K562 (cell line): Measurements from ENCODE around the gene HADHA. TPM values are rescaled to one million over a fixed set of nuclear protein-coding genes. Genes with fewer than 3 reads are reported as not detected.
A peak's percentile ranks its signal among the peaks of the same experiment; 100 is the strongest.

Experiments
- CC2D1A ChIP-seq: fragments of 450-650 bp; IDR thresholded peaks from 2 replicates; pipeline ENCODE4 v1.6.1; 2017; ENCODE audit warnings: mild to moderate bottlenecking
- DPF2 ChIP-seq: fragments of 450-650 bp; IDR thresholded peaks from 2 replicates; pipeline ENCODE4 v1.6.1; 2016
- HNRNPLL ChIP-seq: fragments of 200-400 bp; formaldehyde crosslinking; IDR thresholded peaks from 2 replicates; pipeline ENCODE4 v1.6.1; 2017; ENCODE audit warnings: low read length, low read depth, mild to moderate bottlenecking; ENCODE audit not compliant: poor library complexity, severe bottlenecking
- NCOA6 ChIP-seq: fragments of 450-650 bp; IDR thresholded peaks from 2 replicates; pipeline ENCODE4 v1.6.1; 2017; ENCODE audit warnings: mild to moderate bottlenecking
- OTX1 ChIP-seq: fragments of 450-650 bp; formaldehyde crosslinking; IDR thresholded peaks from 2 replicates; pipeline ENCODE4 v1.4.0; 2022; ENCODE audit warnings: mild to moderate bottlenecking
- SMAD3 ChIP-seq: fragments of 450-650 bp; formaldehyde crosslinking; conservative IDR thresholded peaks from 2 replicates; pipeline ENCODE4 v1.4.0; 2020; ENCODE audit warnings: mild to moderate bottlenecking
- SNIP1 ChIP-seq: fragments of 450-650 bp; IDR thresholded peaks from 2 replicates; pipeline ENCODE4 v1.7.1; 2017; ENCODE audit warnings: low read depth, mild to moderate bottlenecking
- ZNF3 ChIP-seq: fragments of 250-450 bp; sonication (Bioruptor Pico); IDR thresholded peaks from 2 replicates; pipeline ENCODE4 v1.5.0; 2021; ENCODE audit warnings: mild to moderate bottlenecking, moderate library complexity
- polyA plus RNA-seq, 8 experiments: library from polyadenylated mRNA; depleted of rRNA in 4 of 8; stranded (reverse) in 5 of 8; unstranded in 3 of 8; fragments of >200 nt; fragmentation: Nextera tagmentation in 2 of 8; fragmentation: Illumina TruSeq in 1 of 8; extraction: Ambion mirVana in 2 of 8; extraction: Trizol in 1 of 8; gene quantifications; 2 replicates each; pipeline versions ENCODE4 v1.2.1 to v1.2.3, GENCODE V29; 2011 to 2014; ENCODE audit warnings: inconsistent platforms in 1 of 8, missing spikeins in 1 of 8
- total RNA-seq, 7 experiments: library from RNA; depleted of rRNA in 6 of 7; stranded (reverse); fragments of >200 nt in 6 of 7; fragmentation: Illumina TruSeq in 2 of 7; extraction: Trizol in 2 of 7; gene quantifications; 2 replicates each; pipeline versions ENCODE4 v1.2.1 to v1.2.3, GENCODE V29; 2011 to 2021; ENCODE audit warnings: low replicate concordance in 1 of 7
- TF ChIP-seq, protein P1 (sequence below), 2 experiments: fragments of 450-650 bp in 1 of 2; IDR thresholded peaks; 2 replicates each; pipeline ENCODE4 v1.6.1; 2011 to 2017; ENCODE audit warnings: low read depth in 2 of 2, antibody characterized with exemption in 1 of 2, borderline replicate concordance in 1 of 2, low read length in 1 of 2, mild to moderate bottlenecking in 1 of 2, mixed read lengths in 1 of 2; ENCODE audit not compliant: control insufficient read depth in 1 of 2
- TF ChIP-seq, protein P2 (sequence below): fragments of 450-650 bp; IDR thresholded peaks from 2 replicates; pipeline ENCODE4 v1.6.1; 2016; ENCODE audit warnings: missing biosample characterization, missing genetic modification characterization
- TF ChIP-seq, protein P3 (sequence below): sonication (generic); formaldehyde crosslinking; IDR thresholded peaks from 2 replicates; pipeline ENCODE4 v1.8.0; 2022; ENCODE audit warnings: mild to moderate bottlenecking, missing genetic modification reagents, borderline replicate concordance
- TF ChIP-seq, protein P4 (sequence below), 2 experiments: fragments of 450-650 bp; IDR thresholded peaks; 2 replicates each; pipeline ENCODE4 v1.6.1; 2018; ENCODE audit warnings: mild to moderate bottlenecking in 2 of 2, low read depth in 1 of 2; ENCODE audit not compliant: partially characterized antibody in 2 of 2
- TF ChIP-seq, protein P5 (sequence below): fragments of 450-650 bp; IDR thresholded peaks from 2 replicates; pipeline ENCODE4 v1.6.1; 2016; ENCODE audit warnings: mild to moderate bottlenecking

HADHA gene
- total and polyA plus RNA-seq, 9 of the 15 experiments (the other 6 are each of a cell fraction or from before 2014, with no cell fraction given): 145 to 326 (median 202) TPM

DNA sequence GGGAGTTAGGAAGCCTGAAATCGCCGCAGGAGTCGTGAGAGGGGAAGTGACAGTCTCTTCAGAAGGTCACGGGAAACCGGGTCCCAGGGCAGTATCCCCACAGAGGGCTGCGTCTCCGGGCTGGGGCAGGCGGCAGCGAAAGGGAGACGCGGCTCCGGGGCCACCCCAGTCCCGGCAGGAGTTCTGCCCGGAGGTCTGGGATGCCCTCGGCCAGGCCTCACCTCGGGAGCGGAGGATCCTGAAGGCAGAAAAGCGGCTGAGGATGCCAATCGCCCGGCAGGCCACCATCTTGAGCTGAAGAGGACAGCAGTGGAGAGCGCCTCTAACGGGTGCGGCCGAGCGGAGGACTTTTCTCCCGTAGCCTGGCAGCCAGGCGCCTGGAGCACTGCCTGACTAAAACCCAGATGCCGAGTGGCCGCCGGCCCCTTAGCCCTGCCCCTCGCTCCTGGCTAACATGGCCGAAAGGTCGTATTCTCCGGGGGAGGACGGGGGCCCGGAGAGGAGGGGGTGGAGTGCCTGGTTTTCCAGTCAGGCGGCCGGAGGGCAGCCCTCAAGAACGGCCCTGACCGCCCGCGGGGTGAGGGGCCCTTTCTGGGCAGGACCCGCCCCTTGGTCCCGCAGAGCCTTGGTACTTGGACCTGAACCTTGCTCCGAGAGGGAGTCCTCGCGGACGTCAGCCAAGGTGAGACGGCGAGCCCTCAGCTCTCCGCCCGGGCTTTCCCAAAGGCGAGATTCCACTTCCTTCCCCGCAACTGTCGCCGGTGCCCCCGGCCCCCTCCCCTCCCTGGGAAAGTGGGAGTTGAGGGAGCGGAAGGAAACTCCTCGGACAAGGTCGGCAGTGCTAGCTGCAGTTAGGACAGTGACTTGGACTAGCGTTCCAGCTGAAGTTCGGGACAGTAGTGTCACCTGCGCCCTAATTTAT is at the start of gene HADHA, which contains the start of gene HADHB (continued):
- TF ChIP-seq, protein P1, sequence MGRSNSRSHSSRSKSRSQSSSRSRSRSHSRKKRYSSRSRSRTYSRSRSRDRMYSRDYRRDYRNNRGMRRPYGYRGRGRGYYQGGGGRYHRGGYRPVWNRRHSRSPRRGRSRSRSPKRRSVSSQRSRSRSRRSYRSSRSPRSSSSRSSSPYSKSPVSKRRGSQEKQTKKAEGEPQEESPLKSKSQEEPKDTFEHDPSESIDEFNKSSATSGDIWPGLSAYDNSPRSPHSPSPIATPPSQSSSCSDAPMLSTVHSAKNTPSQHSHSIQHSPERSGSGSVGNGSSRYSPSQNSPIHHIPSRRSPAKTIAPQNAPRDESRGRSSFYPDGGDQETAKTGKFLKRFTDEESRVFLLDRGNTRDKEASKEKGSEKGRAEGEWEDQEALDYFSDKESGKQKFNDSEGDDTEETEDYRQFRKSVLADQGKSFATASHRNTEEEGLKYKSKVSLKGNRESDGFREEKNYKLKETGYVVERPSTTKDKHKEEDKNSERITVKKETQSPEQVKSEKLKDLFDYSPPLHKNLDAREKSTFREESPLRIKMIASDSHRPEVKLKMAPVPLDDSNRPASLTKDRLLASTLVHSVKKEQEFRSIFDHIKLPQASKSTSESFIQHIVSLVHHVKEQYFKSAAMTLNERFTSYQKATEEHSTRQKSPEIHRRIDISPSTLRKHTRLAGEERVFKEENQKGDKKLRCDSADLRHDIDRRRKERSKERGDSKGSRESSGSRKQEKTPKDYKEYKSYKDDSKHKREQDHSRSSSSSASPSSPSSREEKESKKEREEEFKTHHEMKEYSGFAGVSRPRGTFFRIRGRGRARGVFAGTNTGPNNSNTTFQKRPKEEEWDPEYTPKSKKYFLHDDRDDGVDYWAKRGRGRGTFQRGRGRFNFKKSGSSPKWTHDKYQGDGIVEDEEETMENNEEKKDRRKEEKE (IDR thresholded peaks at IDR 0.05; ENCODE audit: borderline replicate concordance in 1 of 2, control insufficient read depth in 1 of 2, low read depth in 2 of 2, low read length in 1 of 2): no peak
- peak; percentile 30; the same call in 1 of the 2 replicates for TF ChIP-seq CC2D1A
- TF ChIP-seq, protein P2, sequence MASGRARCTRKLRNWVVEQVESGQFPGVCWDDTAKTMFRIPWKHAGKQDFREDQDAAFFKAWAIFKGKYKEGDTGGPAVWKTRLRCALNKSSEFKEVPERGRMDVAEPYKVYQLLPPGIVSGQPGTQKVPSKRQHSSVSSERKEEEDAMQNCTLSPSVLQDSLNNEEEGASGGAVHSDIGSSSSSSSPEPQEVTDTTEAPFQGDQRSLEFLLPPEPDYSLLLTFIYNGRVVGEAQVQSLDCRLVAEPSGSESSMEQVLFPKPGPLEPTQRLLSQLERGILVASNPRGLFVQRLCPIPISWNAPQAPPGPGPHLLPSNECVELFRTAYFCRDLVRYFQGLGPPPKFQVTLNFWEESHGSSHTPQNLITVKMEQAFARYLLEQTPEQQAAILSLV (tag): no peak
- TF ChIP-seq SMAD3 (CRISPR knock-in tag): no peak
- TF ChIP-seq ZNF3 (CRISPR knock-in tag): no peak
- TF ChIP-seq OTX1: no peak
- TF ChIP-seq, protein P3, sequence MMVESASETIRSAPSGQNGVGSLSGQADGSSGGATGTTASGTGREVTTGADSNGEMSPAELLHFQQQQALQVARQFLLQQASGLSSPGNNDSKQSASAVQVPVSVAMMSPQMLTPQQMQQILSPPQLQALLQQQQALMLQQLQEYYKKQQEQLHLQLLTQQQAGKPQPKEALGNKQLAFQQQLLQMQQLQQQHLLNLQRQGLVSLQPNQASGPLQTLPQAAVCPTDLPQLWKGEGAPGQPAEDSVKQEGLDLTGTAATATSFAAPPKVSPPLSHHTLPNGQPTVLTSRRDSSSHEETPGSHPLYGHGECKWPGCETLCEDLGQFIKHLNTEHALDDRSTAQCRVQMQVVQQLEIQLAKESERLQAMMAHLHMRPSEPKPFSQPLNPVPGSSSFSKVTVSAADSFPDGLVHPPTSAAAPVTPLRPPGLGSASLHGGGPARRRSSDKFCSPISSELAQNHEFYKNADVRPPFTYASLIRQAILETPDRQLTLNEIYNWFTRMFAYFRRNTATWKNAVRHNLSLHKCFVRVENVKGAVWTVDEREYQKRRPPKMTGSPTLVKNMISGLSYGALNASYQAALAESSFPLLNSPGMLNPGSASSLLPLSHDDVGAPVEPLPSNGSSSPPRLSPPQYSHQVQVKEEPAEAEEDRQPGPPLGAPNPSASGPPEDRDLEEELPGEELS (CRISPR knock-in tag): no peak
- TF ChIP-seq, protein P4, sequence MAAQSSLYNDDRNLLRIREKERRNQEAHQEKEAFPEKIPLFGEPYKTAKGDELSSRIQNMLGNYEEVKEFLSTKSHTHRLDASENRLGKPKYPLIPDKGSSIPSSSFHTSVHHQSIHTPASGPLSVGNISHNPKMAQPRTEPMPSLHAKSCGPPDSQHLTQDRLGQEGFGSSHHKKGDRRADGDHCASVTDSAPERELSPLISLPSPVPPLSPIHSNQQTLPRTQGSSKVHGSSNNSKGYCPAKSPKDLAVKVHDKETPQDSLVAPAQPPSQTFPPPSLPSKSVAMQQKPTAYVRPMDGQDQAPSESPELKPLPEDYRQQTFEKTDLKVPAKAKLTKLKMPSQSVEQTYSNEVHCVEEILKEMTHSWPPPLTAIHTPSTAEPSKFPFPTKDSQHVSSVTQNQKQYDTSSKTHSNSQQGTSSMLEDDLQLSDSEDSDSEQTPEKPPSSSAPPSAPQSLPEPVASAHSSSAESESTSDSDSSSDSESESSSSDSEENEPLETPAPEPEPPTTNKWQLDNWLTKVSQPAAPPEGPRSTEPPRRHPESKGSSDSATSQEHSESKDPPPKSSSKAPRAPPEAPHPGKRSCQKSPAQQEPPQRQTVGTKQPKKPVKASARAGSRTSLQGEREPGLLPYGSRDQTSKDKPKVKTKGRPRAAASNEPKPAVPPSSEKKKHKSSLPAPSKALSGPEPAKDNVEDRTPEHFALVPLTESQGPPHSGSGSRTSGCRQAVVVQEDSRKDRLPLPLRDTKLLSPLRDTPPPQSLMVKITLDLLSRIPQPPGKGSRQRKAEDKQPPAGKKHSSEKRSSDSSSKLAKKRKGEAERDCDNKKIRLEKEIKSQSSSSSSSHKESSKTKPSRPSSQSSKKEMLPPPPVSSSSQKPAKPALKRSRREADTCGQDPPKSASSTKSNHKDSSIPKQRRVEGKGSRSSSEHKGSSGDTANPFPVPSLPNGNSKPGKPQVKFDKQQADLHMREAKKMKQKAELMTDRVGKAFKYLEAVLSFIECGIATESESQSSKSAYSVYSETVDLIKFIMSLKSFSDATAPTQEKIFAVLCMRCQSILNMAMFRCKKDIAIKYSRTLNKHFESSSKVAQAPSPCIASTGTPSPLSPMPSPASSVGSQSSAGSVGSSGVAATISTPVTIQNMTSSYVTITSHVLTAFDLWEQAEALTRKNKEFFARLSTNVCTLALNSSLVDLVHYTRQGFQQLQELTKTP (IDR thresholded peaks at IDR 0.05; ENCODE audit: low read depth in 1 of 2, partially characterized antibody in 2 of 2): peak in 1 of 2 experiments; percentile 20
- TF ChIP-seq SNIP1: no peak
- 0 out of 2 replicates have a peak, but pooled peaks have one; percentile 30 for TF ChIP-seq DPF2
- no peak for TF ChIP-seq NCOA6
- TF ChIP-seq HNRNPLL: peak; percentile 66
- TF ChIP-seq, protein P5, sequence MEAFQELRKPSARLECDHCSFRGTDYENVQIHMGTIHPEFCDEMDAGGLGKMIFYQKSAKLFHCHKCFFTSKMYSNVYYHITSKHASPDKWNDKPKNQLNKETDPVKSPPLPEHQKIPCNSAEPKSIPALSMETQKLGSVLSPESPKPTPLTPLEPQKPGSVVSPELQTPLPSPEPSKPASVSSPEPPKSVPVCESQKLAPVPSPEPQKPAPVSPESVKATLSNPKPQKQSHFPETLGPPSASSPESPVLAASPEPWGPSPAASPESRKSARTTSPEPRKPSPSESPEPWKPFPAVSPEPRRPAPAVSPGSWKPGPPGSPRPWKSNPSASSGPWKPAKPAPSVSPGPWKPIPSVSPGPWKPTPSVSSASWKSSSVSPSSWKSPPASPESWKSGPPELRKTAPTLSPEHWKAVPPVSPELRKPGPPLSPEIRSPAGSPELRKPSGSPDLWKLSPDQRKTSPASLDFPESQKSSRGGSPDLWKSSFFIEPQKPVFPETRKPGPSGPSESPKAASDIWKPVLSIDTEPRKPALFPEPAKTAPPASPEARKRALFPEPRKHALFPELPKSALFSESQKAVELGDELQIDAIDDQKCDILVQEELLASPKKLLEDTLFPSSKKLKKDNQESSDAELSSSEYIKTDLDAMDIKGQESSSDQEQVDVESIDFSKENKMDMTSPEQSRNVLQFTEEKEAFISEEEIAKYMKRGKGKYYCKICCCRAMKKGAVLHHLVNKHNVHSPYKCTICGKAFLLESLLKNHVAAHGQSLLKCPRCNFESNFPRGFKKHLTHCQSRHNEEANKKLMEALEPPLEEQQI: peak; percentile 16; the same call in 1 of the 2 replicates
